Ascending aorta (tissue), 2 donors: ENCODE results near the gene RAB3IL1. TPM values are rescaled to one million over a fixed set of nuclear protein-coding genes. Genes with fewer than 3 reads are reported as not detected.

Experiments used
- DNase-seq, 2 donors: peaks; one replicate each; pipeline ENCODE4 v3.0.0-alpha.2; 2019; ENCODE audit warnings: low spot score in 2 of 2
- H3K27ac ChIP-seq, 2 donors: fragments of 200-600 bp; sonication (generic); one replicate each; pipeline ENCODE4 v1.5.1; 2016 to 2017; ENCODE audit warnings: mild to moderate bottlenecking in 1 of 2
- H3K27me3 ChIP-seq: fragments of 200-600 bp; sonication (generic); one replicate; pipeline ENCODE4 v1.5.1; 2017
- H3K36me3 ChIP-seq, 2 donors: fragments of 200-600 bp; sonication (generic); one replicate each; pipeline ENCODE4 v1.5.1; 2016
- H3K4me1 ChIP-seq, 2 donors: fragments of 200-600 bp; sonication (generic); one replicate each; pipeline ENCODE4 v1.5.1; 2016 to 2017; ENCODE audit warnings: mild to moderate bottlenecking in 1 of 2
- H3K4me3 ChIP-seq, 2 donors: fragments of 200-600 bp; sonication (generic); one replicate each; pipeline ENCODE4 v1.5.1; 2016 to 2017; ENCODE audit warnings: mild to moderate bottlenecking in 1 of 2
- H3K9me3 ChIP-seq, 2 donors: fragments of 200-600 bp; sonication (generic); one replicate each; pipeline ENCODE4 v1.5.1; 2016
- intact Hi-C: fragments of 100-400 bp; cut with DNase I; formaldehyde crosslinking; loops from one replicate; pipeline ENCODE4 v1.15.1; 2023
- total RNA-seq: library from RNA; depleted of rRNA; stranded (reverse); fragments of >200 nt; gene quantifications from one replicate; pipeline ENCODE4 v1.1.0, GENCODE V29; 2016
- TF ChIP-seq, protein P1 (sequence below), 3 experiments: fragments of 200-600 bp in 2 of 3; fragments of 450-650 bp in 1 of 3; sonication (generic) in 2 of 3; IDR thresholded peaks; one replicate each; pipeline ENCODE4 v1.5.1; 2016 to 2019; ENCODE audit warnings: antibody characterized with exemption in 3 of 3, mild to moderate bottlenecking in 1 of 3, moderate library complexity in 1 of 3

RAB3IL1 gene
- total RNA-seq, 1 donor from 2014 or later = 23.2 TPM

- peak in 1 of 2 donors; percentile 78 for DNase-seq
- Histone ChIP-seq H3K4me3 (no peak overlapping the region), H3K27ac (peak overlapping the region; percentile 57 to 99), H3K9me3 (no peaks in the 10 kb centered on the region), H3K4me1 (peaks cover 10 to 30% of the 10 kb centered on the region in 2 donors), H3K27me3 (no peaks in the 10 kb centered on the region), H3K36me3 (peaks cover 11 to 28% of the 10 kb centered on the region in 2 donors)
- TF ChIP-seq, protein P1, sequence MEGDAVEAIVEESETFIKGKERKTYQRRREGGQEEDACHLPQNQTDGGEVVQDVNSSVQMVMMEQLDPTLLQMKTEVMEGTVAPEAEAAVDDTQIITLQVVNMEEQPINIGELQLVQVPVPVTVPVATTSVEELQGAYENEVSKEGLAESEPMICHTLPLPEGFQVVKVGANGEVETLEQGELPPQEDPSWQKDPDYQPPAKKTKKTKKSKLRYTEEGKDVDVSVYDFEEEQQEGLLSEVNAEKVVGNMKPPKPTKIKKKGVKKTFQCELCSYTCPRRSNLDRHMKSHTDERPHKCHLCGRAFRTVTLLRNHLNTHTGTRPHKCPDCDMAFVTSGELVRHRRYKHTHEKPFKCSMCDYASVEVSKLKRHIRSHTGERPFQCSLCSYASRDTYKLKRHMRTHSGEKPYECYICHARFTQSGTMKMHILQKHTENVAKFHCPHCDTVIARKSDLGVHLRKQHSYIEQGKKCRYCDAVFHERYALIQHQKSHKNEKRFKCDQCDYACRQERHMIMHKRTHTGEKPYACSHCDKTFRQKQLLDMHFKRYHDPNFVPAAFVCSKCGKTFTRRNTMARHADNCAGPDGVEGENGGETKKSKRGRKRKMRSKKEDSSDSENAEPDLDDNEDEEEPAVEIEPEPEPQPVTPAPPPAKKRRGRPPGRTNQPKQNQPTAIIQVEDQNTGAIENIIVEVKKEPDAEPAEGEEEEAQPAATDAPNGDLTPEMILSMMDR (IDR thresholded peaks at IDR 0.05) = no peak
- intact Hi-C loops = no loop called here
These were observed 45.6 kb upstream of the RAB3IL1 start for GRCh38 chr11:61963016-61963281.

DNA sequence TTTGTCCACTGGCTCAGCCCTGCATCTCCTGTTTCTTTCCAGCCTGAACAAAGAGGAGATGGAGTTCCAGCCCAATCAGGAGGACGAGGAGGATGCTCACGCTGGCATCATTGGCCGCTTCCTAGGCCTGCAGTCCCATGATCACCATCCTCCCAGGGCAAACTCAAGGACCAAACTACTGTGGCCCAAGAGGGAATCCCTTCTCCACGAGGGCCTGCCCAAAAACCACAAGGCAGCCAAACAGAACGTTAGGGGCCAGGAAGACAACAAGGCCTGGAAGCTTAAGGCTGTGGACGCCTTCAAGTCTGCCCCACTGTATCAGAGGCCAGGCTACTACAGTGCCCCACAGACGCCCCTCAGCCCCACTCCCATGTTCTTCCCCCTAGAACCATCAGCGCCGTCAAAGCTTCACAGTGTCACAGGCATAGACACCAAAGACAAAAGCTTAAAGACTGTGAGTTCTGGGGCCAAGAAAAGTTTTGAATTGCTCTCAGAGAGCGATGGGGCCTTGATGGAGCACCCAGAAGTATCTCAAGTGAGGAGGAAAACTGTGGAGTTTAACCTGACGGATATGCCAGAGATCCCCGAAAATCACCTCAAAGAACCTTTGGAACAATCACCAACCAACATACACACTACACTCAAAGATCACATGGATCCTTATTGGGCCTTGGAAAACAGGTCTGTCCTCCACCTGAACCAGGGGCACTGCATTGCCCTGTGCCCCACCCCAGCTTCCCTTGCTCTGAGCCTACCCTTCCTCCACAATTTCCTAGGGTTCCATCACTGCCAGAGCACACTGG is 45.0 kb upstream of the RAB3IL1 start:
- Histone ChIP-seq H3K36me3 (peaks cover 11 to 28% of the 10 kb centered on the region in 2 donors), H3K27ac (peak overlapping the region; percentile 57 to 99), H3K27me3 (no peaks in the 10 kb centered on the region), H3K4me3 (no peak overlapping the region), H3K9me3 (no peaks in the 10 kb centered on the region), H3K4me1 (peaks cover 10 to 30% of the 10 kb centered on the region in 2 donors)
- DNase-seq = peak in 1 of 2 donors; percentile 67
- intact Hi-C loops = no loop called here
- TF ChIP-seq, protein P1 (IDR thresholded peaks at IDR 0.05) = no peak

GRCh38 chr11:61961570-61962212 is 44.3 kb upstream of the RAB3IL1 start:
- Histone ChIP-seq H3K4me3 (no peak overlapping the region), H3K4me1 (peaks cover 10 to 30% of the 10 kb centered on the region in 2 donors), H3K27me3 (no peaks in the 10 kb centered on the region), H3K27ac (peak overlapping the region; percentile 57 to 99), H3K36me3 (peaks cover 11 to 28% of the 10 kb centered on the region in 2 donors), H3K9me3 (no peaks in the 10 kb centered on the region)
- DNase-seq = peak in 1 of 2 donors; percentile 77
- TF ChIP-seq, protein P1 (IDR thresholded peaks at IDR 0.05) = no peak
- intact Hi-C loops = no loop called here

- H3K36me3 ChIP-seq = peaks cover 10 to 22% of the 10 kb centered on the region in 2 donors
- no peaks in the 10 kb centered on the region for H3K9me3 ChIP-seq
- DNase-seq = peak in 1 of 2 donors; percentile 50
- TF ChIP-seq, protein P1 (IDR thresholded peaks at IDR 0.05) = no peak
- intact Hi-C loops = no loop called here
- H3K4me3 ChIP-seq = no peak overlapping the region
- H3K27me3 ChIP-seq = no peaks in the 10 kb centered on the region
- H3K27ac ChIP-seq = no peak overlapping the region
- H3K4me1 ChIP-seq = peaks cover 10 to 31% of the 10 kb centered on the region in 2 donors
These were observed 43.2 kb upstream of the RAB3IL1 start for GRCh38 chr11:61960532-61960931.

DNA sequence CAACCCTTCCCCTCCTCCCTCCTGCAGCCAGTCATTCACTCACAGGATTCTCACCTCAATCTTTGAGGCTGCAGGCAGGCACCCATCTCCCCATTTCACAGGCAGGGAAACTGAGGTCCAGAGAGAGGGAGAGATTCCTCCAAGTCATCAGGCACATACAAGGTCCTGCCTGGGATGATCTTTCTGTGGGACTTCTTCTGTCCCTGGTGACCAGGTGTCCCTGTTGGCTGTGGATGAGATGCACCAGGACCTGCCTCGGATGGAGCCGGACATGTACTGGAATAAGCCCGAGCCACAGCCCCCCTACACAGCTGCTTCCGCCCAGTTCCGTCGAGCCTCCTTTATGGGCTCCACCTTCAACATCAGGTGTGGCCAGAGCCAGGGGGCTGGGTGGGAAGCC is 42.3 kb upstream of the RAB3IL1 start:
- peaks cover 2 to 13% of the 10 kb centered on the region in 2 donors for H3K36me3 ChIP-seq
- H3K27me3 ChIP-seq = no peaks in the 10 kb centered on the region
- intact Hi-C loops = no loop called here
- H3K4me1 ChIP-seq = peaks cover 5 to 31% of the 10 kb centered on the region in 2 donors
- no peaks in the 10 kb centered on the region for H3K9me3 ChIP-seq
- DNase-seq = peak in 1 of 2 donors; percentile 62
- no peak overlapping the region for H3K4me3 ChIP-seq
- H3K27ac ChIP-seq = no peak overlapping the region
- TF ChIP-seq, protein P1 (IDR thresholded peaks at IDR 0.05) = no peak
